Kidney (tissue), 14 donors: ENCODE results near the gene MEOX1. TPM values are rescaled to one million over a fixed set of nuclear protein-coding genes. Genes with fewer than 3 reads are reported as not detected.

Experiments used
- DNase-seq, 5 donors: peaks; one replicate each; pipeline ENCODE4 v3.0.0-alpha.2; 2013 to 2020
- FAIRE-seq: peaks from 2 replicates; lab custom pipeline; 2012; peaks lifted over from hg19 to GRCh38; lab: Jason Lieb, UNC
- H3K27ac ChIP-seq, 2 donors: one replicate each; pipeline ENCODE4 v1.7.0; 2013; ENCODE audit warnings: low read depth in 2 of 2, low read length in 2 of 2, inconsistent platforms in 1 of 2
- H3K27me3 ChIP-seq: one replicate; pipeline ENCODE4 v1.7.1; 2013; ENCODE audit warnings: low read length, inconsistent platforms; ENCODE audit not compliant: control insufficient read depth, insufficient read depth
- H3K36me3 ChIP-seq, 3 donors: one replicate each; pipeline versions ENCODE4 v1.7.0 to v1.7.1; 2013; ENCODE audit warnings: low read length in 3 of 3, control low read depth in 1 of 3, inconsistent platforms in 1 of 3; ENCODE audit not compliant: insufficient read depth in 3 of 3, control insufficient read depth in 2 of 3
- H3K4me1 ChIP-seq, 3 donors: one replicate each; pipeline versions ENCODE4 v1.7.0 to v1.7.1; 2013; ENCODE audit warnings: low read length in 3 of 3, inconsistent platforms in 1 of 3, low read depth in 1 of 3; ENCODE audit not compliant: control insufficient read depth in 2 of 3, insufficient read depth in 2 of 3
- H3K4me3 ChIP-seq, 3 donors: one replicate each; pipeline versions ENCODE4 v1.7.0 to v1.8.1; 2013; ENCODE audit warnings: low read length in 3 of 3, control low read depth in 1 of 3, inconsistent platforms in 1 of 3
- H3K9ac ChIP-seq, 3 donors: one replicate each; pipeline versions ENCODE4 v1.7.0 to v1.7.1; 2013; ENCODE audit warnings: low read length in 3 of 3, control low read depth in 1 of 3, inconsistent platforms in 1 of 3
- H3K9me3 ChIP-seq, 3 donors: one replicate each; pipeline versions ENCODE4 v1.7.0 to v1.7.1; 2013; ENCODE audit warnings: low read length in 3 of 3, control low read depth in 1 of 3, inconsistent platforms in 1 of 3; ENCODE audit not compliant: control insufficient read depth in 2 of 3, insufficient read depth in 1 of 3
- CTCF ChIP-seq: IDR thresholded peaks from 3 replicates; pipeline ENCODE4 v1.5.1; 2012; ENCODE audit warnings: mild to moderate bottlenecking, moderate library complexity, borderline replicate concordance; ENCODE audit not compliant: insufficient read depth; ENCODE audit errors: extremely low read depth
- intact Hi-C: fragments of 100-400 bp; cut with DNase I; formaldehyde crosslinking; loops from one replicate; pipeline ENCODE4 v1.11.1; 2022
- polyA plus RNA-seq: library from polyadenylated mRNA; stranded (reverse); fragments of 350-450 nt; fragmentation: Illumina TruSeq; extraction: RNeasy Lipid Tissue Mini Kit (QIAGEN cat#74804); gene quantifications from one replicate; pipeline ENCODE4 v1.2.3, GENCODE V29; 2014; ENCODE audit warnings: low read depth, low replicate concordance; ENCODE audit not compliant: insufficient read depth
- total RNA-seq: library from RNA; stranded (reverse); fragmentation: NEBNext Ultra II Directional; extraction: Animal tissue kit (Norgen Biotek cat#: 25700); gene quantifications from one replicate; pipeline ENCODE4 v1.2.1, GENCODE V29; 2021
- donor health status: control.
- donor health status: control.
- donor health status: control.
- donor health status: control.
- donor health status: control.
- donor health status: DM: yes; HTN: yes; CAD: no.
- donor health status: Normal renal cell carcinoma (clear cell type).

The MEOX1 gene
- total and polyA plus RNA-seq, 2 donors from 2014 or later, result 1.4 TPM; not detected in 1

GRCh38 chr17:43598357-43599045, 63.2 kb downstream of the MEOX1 start:
- Histone ChIP-seq H3K27ac (no peak overlapping the region), H3K4me1 (no peaks in the 10 kb centered on the region), H3K9ac (no peak overlapping the region), H3K36me3 (no peaks in the 10 kb centered on the region), H3K9me3 (no peaks in the 10 kb centered on the region), H3K27me3 (no peaks in the 10 kb centered on the region), H3K4me3 (no peak overlapping the region)
- DNase-seq, result no peak
- no peak for FAIRE-seq
- no peak for TF ChIP-seq CTCF
- intact Hi-C loops, result no loop called here

- no peaks in the 10 kb centered on the region for H3K36me3 ChIP-seq
- no peak for DNase-seq
- H3K9ac ChIP-seq, result no peak overlapping the region
- intact Hi-C loops, result no loop called here
- no peak overlapping the region for H3K4me3 ChIP-seq
- FAIRE-seq, result no peak
- H3K27ac ChIP-seq, result no peak overlapping the region
- no peaks in the 10 kb centered on the region for H3K4me1 ChIP-seq
- H3K9me3 ChIP-seq, result no peaks in the 10 kb centered on the region
- TF ChIP-seq CTCF, result no peak
- H3K27me3 ChIP-seq, result no peaks in the 10 kb centered on the region
These were observed 63.9 kb downstream of the MEOX1 start for GRCh38 chr17:43597624-43598356.

- Histone ChIP-seq H3K4me1 (peaks cover 0 to 2% (median 0%) of the 10 kb centered on the region in 3 donors), H3K27me3 (no peaks in the 10 kb centered on the region), H3K4me3 (no peak overlapping the region), H3K27ac (no peak overlapping the region), H3K9me3 (no peaks in the 10 kb centered on the region), H3K9ac (no peak overlapping the region), H3K36me3 (no peaks in the 10 kb centered on the region)
- FAIRE-seq (no peak), DNase-seq (no peak)
- no peak for TF ChIP-seq CTCF
- intact Hi-C loops, result no loop called here
These were observed 66.3 kb downstream of the MEOX1 start for GRCh38 chr17:43595466-43595865.
